HEK293 (cell line): Measurements from ENCODE around the gene LOXL1.

ENCODE experiments used
- ATF2 ChIP-seq: fragments of 450-650 bp; formaldehyde crosslinking; IDR thresholded peaks from 2 replicates; pipeline ENCODE4 v1.5.1; 2016; ENCODE audit warnings: missing biosample characterization, missing genetic modification characterization, low read depth
- CTCF ChIP-seq: fragments of 450-650 bp; formaldehyde crosslinking; IDR thresholded peaks from 2 replicates; pipeline ENCODE4 v1.5.1; 2016; ENCODE audit warnings: missing biosample characterization, missing genetic modification characterization
- SETDB1 ChIP-seq: IDR thresholded peaks from one replicate; pipeline ENCODE4 v1.6.1; 2017; ENCODE audit warnings: mild to moderate bottlenecking, low read length, moderate library complexity, mixed read lengths; ENCODE audit not compliant: insufficient read length
- ZNF530 ChIP-seq: fragments of 450-650 bp; formaldehyde crosslinking; IDR thresholded peaks from 2 replicates; pipeline ENCODE4 v1.5.1; 2016; ENCODE audit warnings: low read depth, missing biosample characterization, missing genetic modification characterization
- ZNF548 ChIP-seq: fragments of 450-650 bp; formaldehyde crosslinking; IDR thresholded peaks from 2 replicates; pipeline ENCODE4 v1.5.1; 2016; ENCODE audit warnings: missing biosample characterization, missing genetic modification characterization
- ZNF785 ChIP-seq: fragments of 450-650 bp; formaldehyde crosslinking; IDR thresholded peaks from 2 replicates; pipeline ENCODE4 v1.5.1; 2016; ENCODE audit warnings: missing biosample characterization, missing genetic modification characterization
- TF ChIP-seq, protein P1 (sequence below): fragments of 450-650 bp; formaldehyde crosslinking; IDR thresholded peaks from 2 replicates; pipeline ENCODE4 v1.5.1; 2016; ENCODE audit warnings: missing biosample characterization, missing genetic modification characterization

DNA sequence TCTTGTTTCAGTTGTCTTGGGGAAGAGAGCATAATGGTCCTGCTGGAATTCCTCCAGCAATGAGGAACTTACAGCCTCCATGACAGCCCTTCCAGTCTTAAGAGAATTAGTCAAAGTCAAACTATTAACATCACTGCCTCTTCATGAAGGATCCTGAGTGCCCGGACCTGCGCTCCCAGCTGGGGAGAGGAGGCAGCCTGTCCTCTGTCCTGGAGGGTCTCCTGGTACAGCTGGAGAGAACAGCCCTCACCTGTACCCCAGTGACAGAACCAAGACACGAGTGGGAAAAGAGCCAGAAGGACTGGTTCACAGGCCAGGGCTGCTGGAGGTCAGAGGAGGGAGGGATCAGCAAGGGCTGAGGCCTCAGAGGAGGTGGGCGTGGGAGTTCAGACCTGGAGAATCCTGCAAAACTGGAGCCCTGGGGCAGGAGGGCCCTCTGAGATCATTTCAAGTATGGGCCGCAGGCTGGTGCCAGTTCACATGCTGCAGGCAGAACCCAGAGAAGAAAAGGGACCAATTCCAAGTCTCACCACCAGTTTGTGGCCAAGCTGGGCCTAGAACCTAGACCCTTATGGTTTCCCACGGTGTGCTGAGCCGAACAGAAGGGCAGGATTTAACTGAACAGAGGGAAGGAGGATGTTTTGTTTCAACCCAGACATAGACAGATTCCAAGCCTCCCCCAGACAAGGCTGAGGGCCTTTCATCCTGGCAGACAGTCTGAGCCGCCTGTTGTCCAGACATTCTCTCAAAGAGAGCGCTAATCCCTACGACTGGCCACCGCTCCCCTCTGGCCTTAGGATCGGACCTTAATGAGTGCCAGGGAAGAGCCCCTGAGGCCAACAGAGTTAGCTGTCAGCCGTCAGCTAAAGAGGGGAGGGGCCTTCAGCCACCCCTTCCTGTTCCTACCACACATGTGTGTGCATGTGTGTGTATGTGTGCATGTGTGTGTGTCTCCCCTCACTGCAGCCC is 18.2 kb downstream of the LOXL1 start:
- TF ChIP-seq ZNF785 (tag by site-specific recombination) (no peak), ZNF530 (tag by site-specific recombination) (no peak), SETDB1 (no peak), CTCF (tag by site-specific recombination) (no peak), ATF2 (tag by site-specific recombination) (no peak), ZNF548 (tag by site-specific recombination) (no peak)
- TF ChIP-seq, protein P1, sequence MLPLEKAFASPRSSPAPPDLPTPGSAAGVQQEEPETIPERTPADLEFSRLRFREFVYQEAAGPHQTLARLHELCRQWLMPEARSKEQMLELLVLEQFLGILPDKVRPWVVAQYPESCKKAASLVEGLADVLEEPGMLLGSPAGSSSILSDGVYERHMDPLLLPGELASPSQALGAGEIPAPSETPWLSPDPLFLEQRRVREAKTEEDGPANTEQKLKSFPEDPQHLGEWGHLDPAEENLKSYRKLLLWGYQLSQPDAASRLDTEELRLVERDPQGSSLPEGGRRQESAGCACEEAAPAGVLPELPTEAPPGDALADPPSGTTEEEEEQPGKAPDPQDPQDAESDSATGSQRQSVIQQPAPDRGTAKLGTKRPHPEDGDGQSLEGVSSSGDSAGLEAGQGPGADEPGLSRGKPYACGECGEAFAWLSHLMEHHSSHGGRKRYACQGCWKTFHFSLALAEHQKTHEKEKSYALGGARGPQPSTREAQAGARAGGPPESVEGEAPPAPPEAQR: no peak
